ENCODE data around the gene TIPARP.

DNA sequence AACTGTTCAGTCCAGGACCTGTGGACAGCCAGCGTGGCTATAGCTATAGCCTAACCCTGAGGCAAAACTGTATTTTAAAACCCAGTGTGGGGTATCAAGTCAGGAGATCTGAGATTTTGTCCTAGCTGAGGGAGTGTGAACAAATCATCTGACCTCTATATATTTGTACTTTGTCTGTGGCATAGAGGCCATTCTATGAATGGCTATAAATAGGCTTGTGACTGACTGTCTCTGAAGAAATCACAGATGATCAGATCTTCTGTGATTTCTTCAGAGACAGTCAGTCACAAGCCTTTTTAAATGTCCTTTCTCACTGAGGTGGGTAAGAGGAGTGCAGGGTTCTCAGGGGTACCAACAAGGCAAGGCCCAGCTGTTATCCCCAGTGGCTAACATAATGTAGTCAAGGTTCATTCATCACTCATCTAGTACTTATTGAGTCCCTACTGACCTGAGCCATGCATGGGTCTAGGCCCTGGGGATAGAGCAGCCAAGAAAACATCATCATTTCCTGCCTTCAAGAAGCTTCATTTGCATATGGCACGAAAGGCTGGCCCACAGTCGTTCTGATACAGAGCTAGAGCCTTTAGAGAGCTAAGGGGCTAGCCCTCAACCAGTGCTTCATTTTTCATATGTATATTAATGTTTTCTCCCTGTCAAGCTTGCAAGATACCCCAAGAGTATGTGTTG lies 53.3 kb downstream of the TIPARP start:
- TF ChIP-seq, protein P1, sequence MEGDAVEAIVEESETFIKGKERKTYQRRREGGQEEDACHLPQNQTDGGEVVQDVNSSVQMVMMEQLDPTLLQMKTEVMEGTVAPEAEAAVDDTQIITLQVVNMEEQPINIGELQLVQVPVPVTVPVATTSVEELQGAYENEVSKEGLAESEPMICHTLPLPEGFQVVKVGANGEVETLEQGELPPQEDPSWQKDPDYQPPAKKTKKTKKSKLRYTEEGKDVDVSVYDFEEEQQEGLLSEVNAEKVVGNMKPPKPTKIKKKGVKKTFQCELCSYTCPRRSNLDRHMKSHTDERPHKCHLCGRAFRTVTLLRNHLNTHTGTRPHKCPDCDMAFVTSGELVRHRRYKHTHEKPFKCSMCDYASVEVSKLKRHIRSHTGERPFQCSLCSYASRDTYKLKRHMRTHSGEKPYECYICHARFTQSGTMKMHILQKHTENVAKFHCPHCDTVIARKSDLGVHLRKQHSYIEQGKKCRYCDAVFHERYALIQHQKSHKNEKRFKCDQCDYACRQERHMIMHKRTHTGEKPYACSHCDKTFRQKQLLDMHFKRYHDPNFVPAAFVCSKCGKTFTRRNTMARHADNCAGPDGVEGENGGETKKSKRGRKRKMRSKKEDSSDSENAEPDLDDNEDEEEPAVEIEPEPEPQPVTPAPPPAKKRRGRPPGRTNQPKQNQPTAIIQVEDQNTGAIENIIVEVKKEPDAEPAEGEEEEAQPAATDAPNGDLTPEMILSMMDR (conservative IDR thresholded peaks at IDR 0.05): no peak
- TF ChIP-seq EZH2 (IDR thresholded peaks at IDR 0.05; ENCODE audit: low read depth): no peak
